HG02973 (cell line): ENCODE results near the gene AGR3.

Experiments used
- ATAC-seq: cut with Tn5 transposase; IDR thresholded peaks from one replicate; pipeline ENCODE4 v1.9.1; 2021; ENCODE audit warnings: moderate library complexity; ENCODE audit not compliant: unreplicated experiment

Gene AGR3

DNA sequence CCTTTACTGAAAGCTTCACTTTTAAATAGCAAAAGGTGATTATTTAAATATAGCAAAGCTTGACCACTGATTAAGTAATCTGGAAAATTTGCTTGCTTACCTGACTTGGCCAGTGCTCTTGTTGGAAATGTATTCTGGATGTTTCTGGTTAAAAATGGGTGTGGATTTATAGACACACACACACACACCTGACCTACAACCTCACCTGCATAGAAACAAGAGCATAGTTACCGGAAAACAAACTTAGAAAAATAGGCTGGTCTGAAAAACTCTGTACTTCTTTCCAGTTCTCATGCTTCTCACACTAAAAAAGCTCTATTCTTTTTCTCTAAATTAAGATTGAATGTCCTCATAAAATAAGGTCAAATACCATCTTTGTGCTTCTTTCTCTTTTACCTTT lies at the start of gene AGR3:
Gene AGR3, minus strand, starts transcription at position 140 of the 400 bp plus-strand sequence. CDS start 3,365 bp downstream, outside the sequence.
- ATAC-seq = no peak

- ATAC-seq = no peak
Observed at GRCh38 chr7:16930946-16931345, 49.2 kb upstream of the AGR3 start.

DNA sequence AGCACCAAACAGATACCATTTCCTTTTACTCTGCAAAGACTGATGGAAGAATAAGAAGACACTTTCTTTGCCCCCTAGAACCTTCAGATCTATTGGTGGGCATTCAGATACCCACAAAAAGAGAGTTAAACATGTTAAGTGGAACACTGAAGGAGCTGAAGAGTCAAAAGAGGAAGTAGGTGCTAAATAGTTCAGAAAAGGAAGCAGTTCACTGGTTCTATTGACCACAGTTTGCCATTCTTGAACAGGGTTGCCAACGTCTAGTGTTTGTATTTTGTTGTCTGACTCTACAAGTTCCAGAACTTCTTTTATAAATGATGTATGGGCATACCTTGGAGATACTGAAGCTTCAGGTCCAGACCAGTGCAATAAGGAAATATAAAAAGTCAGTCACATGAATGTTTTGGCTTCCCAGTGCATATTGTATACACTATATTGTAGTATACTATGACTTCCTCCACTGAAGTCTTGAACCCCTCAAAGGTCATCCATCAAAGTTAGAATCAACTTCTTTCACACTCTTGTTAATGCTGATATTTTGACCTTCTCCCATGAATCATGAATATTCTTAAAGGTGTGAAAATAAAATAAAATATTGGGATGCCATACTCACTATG lies 47.5 kb upstream of the AGR3 start:
- ATAC-seq = peak; percentile 88

DNA sequence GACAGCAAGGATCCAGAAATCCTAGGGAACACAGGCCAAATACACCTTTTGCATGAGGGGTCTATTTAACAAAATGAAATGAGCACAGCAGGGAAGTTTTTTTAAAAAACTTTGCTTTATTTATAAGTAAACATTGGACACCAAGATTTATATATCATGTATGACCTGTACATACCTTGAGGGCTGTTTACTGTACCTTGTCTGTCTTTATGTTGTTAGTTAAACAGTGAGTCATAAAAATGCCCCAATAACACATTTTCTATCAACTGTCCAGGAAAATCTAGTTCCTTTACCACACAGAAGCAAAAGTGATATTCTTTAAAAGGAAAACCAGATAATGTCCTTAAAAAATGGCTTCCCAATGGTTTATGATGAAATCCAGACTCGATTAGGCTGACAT lies 45.1 kb upstream of the AGR3 start:
- no peak for ATAC-seq

DNA sequence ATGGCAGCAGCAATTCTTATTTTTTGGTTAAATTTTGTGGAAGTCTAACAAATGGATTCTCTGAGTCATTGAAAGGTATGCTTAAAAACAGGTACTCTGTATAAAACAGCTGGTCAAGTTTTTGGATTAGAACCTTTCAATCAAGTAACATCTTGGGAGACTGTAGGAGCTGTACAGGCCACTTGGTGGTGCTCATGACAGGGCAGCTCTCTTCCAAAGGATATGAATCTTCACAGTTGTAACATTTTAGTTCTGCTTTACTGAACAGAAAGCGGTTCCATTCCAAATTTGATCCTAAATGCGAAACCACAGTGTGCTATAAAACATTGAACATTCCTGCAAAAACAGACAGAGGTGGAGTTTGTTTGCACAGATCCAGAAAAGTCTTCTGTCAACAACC lies 44.5 kb upstream of the AGR3 start:
- peak; percentile 46 for ATAC-seq

DNA sequence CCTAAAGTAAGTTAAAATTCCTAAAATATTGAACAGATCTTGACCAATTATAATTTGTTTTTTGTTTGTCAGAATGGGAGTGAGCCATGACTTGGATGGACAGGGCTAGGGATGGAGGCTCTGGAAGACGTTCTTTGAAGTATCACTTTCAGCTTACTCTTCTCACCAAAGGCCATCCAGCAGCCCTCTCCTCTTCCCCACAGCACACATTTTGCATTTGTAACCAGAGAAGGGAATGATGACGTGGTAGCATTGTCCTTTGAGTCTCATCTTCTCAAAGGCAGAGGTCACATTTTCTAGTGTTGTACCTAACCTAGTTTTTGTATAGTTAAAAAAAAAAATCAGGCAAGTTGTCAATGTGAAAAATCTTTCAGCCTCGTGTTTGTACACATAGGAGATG lies 43.8 kb upstream of the AGR3 start:
- no peak for ATAC-seq

DNA sequence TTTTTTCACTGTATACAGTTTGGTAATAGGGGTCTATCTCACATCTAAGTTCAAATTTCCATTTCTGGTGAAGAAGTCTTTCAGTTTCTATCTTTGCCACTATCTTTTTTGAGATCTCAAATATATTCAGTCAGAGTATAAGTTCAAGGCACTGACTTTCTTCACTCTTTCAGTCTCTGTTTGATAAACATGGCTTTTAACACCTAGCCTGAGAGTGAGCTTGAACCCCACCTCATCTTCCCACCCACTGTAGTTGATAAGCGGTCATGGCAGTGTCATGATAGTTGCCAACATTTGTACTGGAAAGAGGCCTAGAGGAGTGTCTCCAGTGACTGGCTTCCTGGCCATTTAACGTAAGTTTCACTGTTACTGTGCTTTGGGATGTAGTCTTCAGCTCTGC lies 41.2 kb upstream of the AGR3 start:
- ATAC-seq = no peak

DNA sequence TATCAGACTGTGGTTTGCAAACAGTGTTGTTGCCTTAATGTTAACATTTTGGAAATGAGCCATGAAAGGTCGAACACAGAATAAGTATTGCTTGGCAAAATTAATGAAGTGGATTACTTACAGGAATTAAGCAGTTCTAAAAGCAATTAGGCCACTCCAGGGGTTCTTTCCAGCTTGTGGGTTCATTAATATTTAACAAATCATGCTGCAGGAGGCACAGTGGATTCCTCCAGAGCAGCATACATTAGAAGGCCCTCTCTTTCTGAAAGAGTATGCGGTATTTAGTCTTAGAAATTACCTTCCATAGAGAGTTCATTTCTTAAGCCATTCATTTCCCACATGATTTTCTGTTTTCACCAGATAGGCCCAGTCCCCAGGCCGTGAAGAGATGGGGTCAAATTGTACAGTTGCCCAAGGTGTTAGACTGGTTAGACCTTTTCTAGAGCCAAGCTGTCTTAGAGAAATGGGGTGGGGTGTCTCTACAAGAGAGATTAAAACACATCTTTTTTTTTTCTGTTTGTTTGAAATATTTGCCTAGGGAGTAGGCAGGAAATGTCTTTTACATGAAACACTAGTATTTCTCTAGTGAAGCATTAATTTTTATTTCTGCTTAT lies 40.0 kb upstream of the AGR3 start:
- no peak for ATAC-seq

DNA sequence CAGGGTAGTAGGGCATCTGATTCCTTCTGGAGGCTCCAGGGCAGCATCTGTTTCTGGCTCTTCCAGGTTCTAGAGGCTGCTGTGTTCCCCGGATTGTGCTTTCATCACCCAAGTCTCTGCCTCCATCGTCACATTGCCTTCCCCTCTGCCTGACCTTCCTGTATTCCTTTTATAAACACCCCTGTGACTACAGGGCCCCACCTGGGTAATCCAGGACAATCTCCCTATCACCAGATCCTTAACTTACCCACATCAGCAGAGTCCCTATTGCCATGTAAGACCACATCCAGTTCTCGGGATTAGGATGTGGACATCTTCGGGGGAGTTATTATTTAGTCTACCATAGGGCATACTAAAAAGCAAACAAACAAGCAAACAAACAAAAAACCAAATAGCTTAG lies 39.4 kb upstream of the AGR3 start:
- ATAC-seq = no peak

DNA sequence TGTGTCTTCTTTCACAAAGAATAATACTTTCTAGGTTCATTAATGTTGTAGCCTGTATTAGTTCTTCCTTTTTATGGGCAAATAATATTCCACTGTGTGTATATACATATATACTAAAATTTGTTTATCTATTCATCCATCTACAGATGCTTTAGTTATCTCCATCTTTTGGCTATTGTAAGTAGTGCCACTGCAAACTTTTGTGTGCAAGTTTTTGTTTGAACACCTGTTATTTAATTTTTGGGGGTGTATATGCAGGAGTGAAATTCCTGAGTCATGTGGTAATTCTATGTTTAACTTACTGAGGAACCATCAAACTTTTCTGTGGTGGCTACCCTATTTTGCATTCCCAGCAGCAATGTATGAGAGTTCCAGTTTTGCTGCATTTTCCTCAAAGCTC lies 37.7 kb upstream of the AGR3 start:
- no peak for ATAC-seq

GRCh38 chr7:16918288-16918895 lies 36.6 kb upstream of the AGR3 start:
- no peak for ATAC-seq

DNA sequence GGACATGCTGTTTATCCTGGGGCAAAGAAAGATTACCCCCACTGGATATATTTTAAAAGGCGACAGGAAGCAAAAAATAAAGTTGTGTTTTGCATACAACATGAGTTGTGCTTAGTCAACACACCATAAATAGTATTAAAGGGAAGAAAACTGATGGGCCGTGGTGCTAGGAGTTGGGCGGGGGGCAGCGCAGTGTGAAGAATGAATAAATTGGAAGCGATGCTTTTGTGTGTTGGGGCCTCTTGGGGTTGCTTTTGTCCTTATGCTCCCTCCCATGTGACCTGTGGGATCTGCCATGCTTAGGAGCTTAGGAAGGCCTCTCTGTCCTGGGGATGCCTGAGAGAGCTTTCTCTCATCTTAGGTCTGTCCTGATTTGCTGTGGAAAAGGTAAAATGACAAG lies 35.0 kb upstream of the AGR3 start:
- ATAC-seq = no peak

GRCh38 chr7:16916105-16916639 lies 34.4 kb upstream of the AGR3 start:
- no peak for ATAC-seq

GRCh38 chr7:16915405-16915804 lies 33.6 kb upstream of the AGR3 start:
- no peak for ATAC-seq

DNA sequence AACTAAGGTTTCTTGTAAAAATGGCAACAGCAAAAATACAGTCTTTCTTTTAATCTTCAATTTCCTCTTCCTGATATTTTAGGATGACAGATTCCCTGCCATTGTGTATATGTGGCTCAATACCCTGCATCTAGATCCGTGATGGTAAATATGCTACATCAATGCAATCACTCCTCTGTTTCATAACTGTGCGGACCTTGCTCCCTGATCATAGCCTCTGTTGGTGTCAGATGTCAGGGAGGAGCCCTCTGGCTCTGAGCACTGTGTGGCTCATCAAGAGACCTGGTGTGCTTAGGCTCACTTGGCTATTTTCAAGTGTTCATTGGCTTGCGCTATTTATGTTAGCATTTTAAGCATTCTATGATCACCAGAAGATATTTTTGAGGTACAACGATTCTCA lies 33.0 kb upstream of the AGR3 start:
- no peak for ATAC-seq

- ATAC-seq = no peak
Observed at GRCh38 chr7:16913643-16914042, 31.9 kb upstream of the AGR3 start.

DNA sequence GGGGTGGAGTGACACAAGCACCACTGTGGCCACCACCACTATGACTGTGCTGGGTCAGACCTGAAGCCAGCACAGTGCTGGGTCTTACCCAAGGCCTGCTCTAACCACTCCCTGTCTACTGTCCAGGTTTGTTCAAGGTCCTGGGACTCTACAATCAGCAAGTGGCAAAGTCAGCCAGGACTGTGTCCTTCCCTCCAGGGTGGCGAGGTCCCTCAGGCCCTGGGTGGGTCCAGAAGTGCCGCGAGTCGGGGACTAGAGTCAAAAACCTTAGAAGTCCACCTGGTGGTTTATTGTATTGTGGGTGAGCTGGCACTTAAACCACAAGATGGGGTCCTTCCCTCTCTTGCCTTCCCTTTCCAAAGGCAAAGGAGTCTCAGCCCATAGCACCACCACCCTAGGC lies 30.8 kb upstream of the AGR3 start:
- no peak for ATAC-seq

GRCh38 chr7:16908561-16908960 lies 26.8 kb upstream of the AGR3 start:
- no peak for ATAC-seq

DNA sequence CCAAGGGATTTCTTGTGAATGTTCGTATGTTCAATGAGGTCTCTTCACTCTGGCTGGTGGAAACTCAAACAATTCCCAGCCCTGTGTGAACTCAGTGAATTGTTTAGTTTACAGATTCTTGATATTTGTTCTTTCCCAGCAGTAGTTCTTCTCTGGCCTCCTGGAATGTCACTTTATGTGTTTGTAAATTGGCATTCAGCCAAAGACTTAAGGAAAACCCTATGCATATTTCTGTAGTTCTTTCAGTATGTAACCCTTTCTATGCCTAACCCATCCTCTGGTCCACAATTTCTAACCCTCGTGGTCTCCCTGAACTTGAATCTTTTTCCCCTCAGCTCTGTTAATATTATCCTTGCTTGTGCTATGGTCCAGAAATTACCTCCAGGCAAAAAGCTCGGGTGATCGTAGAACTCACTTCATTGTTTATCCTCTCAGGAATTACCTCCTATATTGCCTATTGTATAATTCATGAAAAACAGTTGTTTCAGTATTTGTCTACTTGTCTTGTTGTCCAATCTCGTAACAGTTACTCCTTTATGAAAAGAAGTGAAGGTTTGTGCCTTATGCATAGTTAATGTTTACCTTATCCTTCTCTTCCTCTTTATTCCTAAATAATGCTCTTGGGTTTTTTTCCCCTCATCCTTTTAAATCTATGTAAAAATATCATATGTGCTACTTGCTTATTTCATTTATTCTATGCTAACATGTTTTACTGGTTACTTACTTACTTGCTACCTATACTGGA lies 23.7 kb upstream of the AGR3 start:
- no peak for ATAC-seq

GRCh38 chr7:16904076-16904475 lies 22.3 kb upstream of the AGR3 start:
- ATAC-seq = no peak

- no peak for ATAC-seq
Observed at GRCh38 chr7:16900209-16900768, 18.5 kb upstream of the AGR3 start.
